Measurements from ENCODE around the gene TOP3A.

TOP3A gene

DNA sequence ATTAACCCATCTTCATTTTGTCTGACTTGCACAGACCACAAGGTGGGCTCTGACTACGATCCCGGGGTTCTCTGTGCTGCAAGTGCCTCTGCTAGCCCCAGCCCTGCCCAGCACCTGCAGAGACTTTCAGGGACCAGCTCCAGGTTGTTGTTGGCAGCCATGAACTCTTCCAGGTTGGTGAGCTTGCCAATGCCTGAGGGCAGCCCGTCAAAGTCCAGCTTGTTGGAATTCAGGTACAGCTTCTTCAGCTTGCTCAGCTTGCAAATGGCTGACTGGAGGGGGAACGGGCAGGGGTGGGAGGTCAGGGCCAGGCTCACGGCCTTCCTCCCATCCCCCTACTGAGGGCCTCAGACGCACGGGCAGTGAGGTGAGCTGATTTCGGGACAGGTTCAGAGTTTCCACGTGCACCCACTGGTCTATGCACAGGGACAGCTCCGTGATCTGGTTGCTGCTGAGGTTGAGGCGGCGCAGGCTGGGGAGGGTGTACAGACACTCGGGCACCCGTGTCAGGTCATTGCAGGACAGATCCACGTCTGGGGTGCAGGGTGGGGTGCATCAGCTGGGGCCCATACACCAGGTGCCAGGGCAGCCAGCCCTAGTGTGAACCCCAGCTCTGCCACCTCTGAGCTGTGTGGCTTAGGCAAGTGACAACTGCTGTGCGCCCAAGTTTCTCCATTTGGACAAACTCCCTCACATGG lies 61.5 kb downstream of the TOP3A start:
- DNase-seq (ENCODE audit: low read depth) = no peak

DNA sequence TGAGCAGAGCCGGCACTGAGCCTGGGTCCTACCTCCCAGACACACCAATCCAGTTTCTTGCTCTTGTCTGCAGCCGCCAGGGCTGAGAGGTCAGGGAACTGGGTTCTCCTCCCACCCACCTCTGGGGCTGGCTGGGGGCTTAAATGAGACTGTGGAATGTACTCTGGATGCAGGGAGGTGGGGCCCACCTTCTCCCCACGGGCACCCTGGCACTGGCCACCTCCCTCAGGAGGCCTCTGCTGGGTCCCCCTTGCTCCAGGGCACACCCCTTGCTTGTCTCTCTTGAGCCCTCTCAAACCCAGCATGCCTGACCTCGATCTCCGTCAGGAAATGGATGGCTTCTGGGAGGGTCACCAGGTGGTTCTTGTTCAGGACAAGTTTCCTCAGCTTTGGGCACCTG lies 62.6 kb downstream of the TOP3A start:
- no peak for DNase-seq (ENCODE audit: low read depth)

GRCh38 chr17:18251204-18251603 lies 63.6 kb downstream of the TOP3A start:
- no peak for DNase-seq (ENCODE audit: low read depth)

DNA sequence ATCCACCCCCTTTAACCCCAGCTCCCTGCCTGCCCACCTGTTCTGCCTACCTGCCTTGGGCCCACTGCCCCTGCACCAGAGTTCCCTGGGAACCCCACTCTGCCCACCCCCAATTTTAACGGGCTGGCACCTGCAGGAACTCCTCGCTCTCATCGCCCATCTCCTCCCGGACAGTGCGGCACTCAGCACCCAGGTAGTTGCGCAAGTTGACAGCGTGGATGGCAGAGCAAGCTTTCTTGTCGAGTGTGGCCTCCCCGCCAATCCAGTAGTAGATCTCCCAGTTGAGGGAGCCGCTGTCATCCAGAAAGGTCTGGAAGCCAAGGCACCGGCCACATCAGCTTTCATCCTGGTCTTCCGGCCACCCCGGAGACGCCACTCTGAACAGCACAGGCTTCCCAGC lies 64.1 kb downstream of the TOP3A start:
- no peak for DNase-seq (ENCODE audit: low read depth)

- DNase-seq (ENCODE audit: low read depth) = no peak
Measured at GRCh38 chr17:18250259-18250658, 64.5 kb downstream of the TOP3A start.

GRCh38 chr17:18248811-18249210 lies 66.0 kb downstream of the TOP3A start:
- DNase-seq (ENCODE audit: low read depth) = no peak

GRCh38 chr17:18248300-18248731 lies 66.5 kb downstream of the TOP3A start:
- peak; percentile 47 for DNase-seq (ENCODE audit: low read depth)

DNA sequence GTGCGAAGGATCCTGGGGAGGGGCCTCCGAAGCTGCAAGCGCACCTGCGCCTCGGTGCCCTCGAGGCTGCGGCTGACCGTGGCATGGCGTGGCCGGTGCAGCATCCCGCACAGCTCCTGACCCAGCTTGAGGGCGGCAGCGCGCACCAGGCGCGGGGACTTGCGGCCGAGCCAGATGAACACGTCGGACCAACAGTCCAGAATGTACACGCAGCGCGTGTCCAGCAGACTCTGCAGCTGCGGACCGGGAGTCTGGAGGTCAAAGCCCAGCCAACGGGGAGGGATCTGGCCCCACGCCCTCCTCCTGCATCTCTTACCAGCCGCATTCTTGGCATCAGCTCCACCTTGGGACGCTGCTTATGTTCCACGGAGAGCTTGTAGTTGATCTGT lies 67.2 kb downstream of the TOP3A start:
- DNase-seq (ENCODE audit: low read depth) = no peak

DNA sequence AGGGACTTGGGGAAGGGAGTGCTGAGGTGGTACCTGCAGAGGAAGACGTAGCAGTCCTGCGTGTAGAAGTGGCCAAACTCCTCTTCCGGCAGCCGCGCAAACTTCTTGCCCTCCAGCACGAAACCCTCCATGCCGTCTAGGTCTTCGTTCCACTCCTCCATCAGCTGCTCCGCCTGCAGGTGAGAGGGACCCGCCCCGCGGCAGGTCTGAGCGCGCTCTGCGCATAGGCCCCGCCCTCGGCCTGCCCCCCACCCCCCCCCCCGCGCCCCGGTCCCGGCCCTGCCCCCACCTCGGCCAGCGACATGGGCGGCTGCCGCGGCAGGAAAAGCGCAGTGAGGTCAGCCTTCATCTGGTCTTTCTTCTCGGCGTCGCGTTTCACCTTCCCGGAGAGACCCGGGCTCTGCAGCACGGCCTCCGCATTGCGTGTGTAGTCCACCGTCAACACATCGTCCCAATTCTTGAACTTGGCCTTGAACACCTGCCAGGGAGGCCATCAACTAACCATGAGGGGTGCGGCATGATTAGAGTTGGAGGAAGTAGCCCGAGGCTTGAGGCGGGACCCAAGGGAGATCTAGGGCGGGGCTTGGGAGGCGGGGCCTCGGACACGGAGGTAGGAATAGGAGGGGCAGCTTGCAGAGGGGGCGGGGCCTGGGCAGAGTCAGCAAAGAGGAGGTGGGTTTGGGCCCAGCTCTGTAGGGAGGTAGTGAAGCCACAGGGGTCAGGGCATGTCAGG lies 67.7 kb downstream of the TOP3A start:
- DNase-seq (ENCODE audit: low read depth) = peak; percentile 28

- DNase-seq (ENCODE audit: low read depth) = no peak
Measured at GRCh38 chr17:18246109-18246725, 68.6 kb downstream of the TOP3A start.

- no peak for DNase-seq (ENCODE audit: low read depth)
Measured at GRCh38 chr17:18245038-18245776, 69.6 kb downstream of the TOP3A start.

- DNase-seq (ENCODE audit: low read depth) = no peak
Measured at GRCh38 chr17:18241229-18241871, 73.4 kb downstream of the TOP3A start.

DNA sequence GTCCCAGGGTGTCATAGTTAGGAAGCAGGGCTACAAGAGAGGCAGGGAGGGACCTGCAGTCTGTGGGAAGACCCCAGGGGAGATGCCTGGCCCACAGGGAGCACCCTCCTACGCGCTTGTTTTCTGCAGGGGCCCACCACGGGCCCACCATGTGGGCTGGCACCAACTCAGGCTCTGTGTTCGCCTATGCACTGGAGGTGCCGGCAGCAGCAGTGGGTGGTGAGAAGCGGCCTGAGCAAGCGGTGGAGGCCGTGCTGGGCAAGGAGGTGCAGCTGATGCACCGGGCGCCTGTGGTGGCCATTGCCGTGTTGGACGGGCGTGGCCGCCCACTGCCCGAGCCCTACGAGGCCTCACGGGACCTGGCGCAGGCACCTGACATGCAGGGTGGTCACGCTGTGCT lies 74.3 kb downstream of the TOP3A start:
- DNase-seq (ENCODE audit: low read depth) = no peak

GRCh38 chr17:18238299-18238698 lies 76.5 kb downstream of the TOP3A start:
- DNase-seq (ENCODE audit: low read depth) = no peak

GRCh38 chr17:18237461-18237860 lies 77.3 kb downstream of the TOP3A start:
- no peak for DNase-seq (ENCODE audit: low read depth)

GRCh38 chr17:18236494-18236893 lies 78.3 kb downstream of the TOP3A start:
- DNase-seq (ENCODE audit: low read depth) = no peak

DNA sequence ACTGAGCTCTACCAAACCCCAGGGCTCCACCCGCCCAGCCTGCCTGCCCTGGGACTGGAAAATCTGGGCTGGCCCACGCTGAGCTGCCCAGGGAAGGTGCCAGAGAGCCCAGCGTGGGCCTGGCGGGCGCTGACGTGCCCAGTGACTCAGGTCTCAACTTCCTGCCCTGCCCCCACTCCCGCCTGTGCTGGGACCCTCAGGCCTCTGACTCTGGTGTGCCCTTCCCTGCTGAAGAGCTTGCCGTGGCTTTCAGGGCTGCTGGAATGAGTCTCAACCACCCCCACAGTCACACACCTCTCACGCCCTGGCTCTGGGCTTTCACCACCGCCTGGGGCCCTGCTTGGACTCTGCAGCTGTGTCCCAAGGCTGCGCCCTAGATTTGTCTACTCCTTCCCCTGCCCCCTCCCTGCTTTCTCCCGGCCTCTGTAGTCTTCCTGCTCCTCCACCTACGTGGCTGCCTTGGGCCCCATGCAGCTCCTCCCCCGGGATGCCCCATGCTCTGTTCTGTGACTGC lies 79.0 kb downstream of the TOP3A start:
- DNase-seq (ENCODE audit: low read depth) = peak; percentile 36

DNA sequence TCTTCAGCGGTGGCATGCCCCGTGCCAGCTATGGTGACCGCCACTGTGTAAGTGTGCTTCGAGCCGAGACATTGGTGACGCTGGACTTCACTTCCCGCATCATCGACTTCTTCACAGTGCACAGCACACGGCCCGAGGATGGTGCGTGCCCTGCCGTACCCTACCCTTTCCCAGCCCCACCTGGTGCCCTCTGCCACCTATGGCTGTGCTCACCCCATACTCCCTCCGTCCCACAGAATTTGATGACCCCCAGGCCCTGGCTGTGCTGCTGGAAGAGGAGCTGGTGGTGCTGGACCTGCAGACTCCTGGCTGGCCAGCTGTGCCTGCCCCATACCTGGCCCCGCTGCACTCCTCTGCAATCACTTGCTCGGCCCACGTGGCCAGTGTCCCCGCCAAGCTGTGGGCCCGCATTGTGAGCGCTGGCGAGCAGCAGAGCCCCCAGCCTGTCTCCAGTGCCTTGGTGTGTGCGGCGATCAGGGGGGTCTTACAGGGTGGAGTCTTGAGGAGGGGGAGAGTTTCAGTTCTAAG lies 79.9 kb downstream of the TOP3A start:
- no peak for DNase-seq (ENCODE audit: low read depth)

DNA sequence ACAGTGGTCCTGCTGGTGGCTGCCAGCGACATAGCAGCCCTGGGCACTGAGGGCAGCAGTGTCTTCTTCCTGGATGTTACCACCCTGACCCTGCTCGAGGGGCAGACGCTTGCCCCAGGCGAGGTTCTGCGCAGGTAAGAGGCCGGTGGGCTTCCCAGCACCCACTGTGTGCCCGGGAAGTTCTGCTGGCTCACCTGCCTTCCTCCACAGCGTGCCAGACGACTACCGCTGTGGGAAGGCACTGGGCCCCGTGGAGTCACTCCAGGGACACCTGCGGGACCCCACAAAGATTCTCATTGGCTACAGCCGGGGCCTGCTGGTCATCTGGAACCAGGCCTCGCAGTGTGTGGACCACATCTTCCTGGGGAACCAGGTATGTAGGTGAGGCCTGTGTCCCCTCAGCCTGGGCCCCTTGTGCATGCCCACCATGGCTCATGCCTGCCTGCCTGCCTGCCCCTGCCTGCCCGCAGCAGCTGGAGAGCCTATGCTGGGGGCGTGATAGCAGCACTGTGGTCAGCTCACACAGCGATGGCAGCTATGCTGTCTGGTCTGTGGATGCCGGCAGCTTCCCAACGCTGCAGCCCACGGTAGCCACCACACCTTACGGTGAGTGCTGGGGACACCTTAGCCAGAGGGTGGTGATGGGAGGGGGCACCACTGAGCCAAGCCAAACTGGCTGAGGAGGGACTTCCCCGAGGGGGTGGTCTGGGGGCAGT lies 80.8 kb downstream of the TOP3A start:
- DNase-seq (ENCODE audit: low read depth) = no peak

DNA sequence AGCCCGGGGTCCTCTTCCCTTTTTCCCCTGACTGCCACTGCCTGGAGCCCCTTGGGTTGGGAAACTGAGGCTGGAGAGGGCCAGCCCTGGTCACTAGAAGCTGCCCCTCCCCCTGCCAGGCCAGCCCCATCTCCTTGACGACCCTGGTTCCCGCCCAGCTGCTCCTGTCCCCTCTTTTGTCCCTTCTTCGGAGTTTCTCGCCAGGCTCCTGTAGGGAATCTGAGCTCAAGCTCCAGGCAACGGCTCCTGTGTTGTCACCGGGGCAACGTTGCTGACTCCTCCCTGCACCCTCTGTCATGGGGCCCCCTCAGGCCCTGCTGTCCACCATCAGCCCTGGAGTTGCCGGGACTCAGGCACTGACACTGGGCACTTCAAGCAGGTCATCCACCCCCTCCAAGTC lies 83.6 kb downstream of the TOP3A start:
- DNase-seq (ENCODE audit: low read depth) = no peak
